Smooth muscle cell (in vitro differentiated cells): ENCODE results near the gene RTRAF. TPM values are rescaled to one million over a fixed set of nuclear protein-coding genes. Genes with fewer than 3 reads are reported as not detected.
A peak's percentile ranks its signal among the peaks of the same experiment; 100 is the strongest.

Experiments used
- DNase-seq: peaks from one replicate; lab custom pipeline; 2025; ENCODE audit not compliant: unreplicated experiment; lab: John Stamatoyannopoulos, UW
- H2AFZ ChIP-seq: fragments of 200-600 bp; sonication (generic); 2 replicates; pipeline ENCODE4 v1.6.0; 2016; ENCODE audit warnings: antibody characterized with exemption, low read depth, mild to moderate bottlenecking
- H3F3A ChIP-seq: fragments of 200-600 bp; sonication (generic); 2 replicates; pipeline ENCODE4 v1.6.0; 2017; ENCODE audit warnings: antibody characterized with exemption, low read depth
- H3K27ac ChIP-seq: fragments of 200-600 bp; sonication (generic); 2 replicates; pipeline ENCODE4 v1.5.1; 2016; ENCODE audit warnings: low read depth, mild to moderate bottlenecking
- H3K27me3 ChIP-seq: fragments of 200-600 bp; sonication (generic); 2 replicates; pipeline ENCODE4 v1.6.1; 2016; ENCODE audit warnings: low read depth, mild to moderate bottlenecking
- H3K36me3 ChIP-seq: fragments of 200-600 bp; sonication (generic); 2 replicates; pipeline ENCODE4 v1.5.1; 2016; ENCODE audit warnings: low read depth
- H3K4me1 ChIP-seq: fragments of 200-600 bp; sonication (generic); 2 replicates; pipeline ENCODE4 v1.5.1; 2016; ENCODE audit warnings: low read depth
- H3K4me2 ChIP-seq: fragments of 200-600 bp; sonication (generic); 2 replicates; pipeline ENCODE4 v1.6.0; 2016; ENCODE audit warnings: mild to moderate bottlenecking
- H3K4me3 ChIP-seq: fragments of 200-600 bp; sonication (generic); 2 replicates; pipeline ENCODE4 v1.5.1; 2016; ENCODE audit warnings: mild to moderate bottlenecking
- H3K79me2 ChIP-seq: fragments of 200-600 bp; sonication (generic); 2 replicates; pipeline ENCODE4 v1.6.0; 2016; ENCODE audit warnings: low read depth, mild to moderate bottlenecking
- H3K9ac ChIP-seq: fragments of 200-600 bp; sonication (generic); 2 replicates; pipeline ENCODE4 v1.6.0; 2016; ENCODE audit warnings: low read depth
- H3K9me3 ChIP-seq: fragments of 200-600 bp; sonication (generic); replicated peaks from 2 replicates; pipeline ENCODE4 v1.5.1; 2016; ENCODE audit warnings: low read depth
- H4K20me1 ChIP-seq: fragments of 200-600 bp; sonication (generic); 2 replicates; pipeline ENCODE4 v1.6.0; 2016; ENCODE audit warnings: low read depth
- WGBS: methylation state at CpG from one replicate; pipeline ENCODE4 v1.1.7; 2016; ENCODE audit warnings: low lambda C conversion rate; 5-methylcytosine and 5-hydroxymethylcytosine counted together
- polyA plus RNA-seq: library from polyadenylated mRNA; unstranded; fragments of >200 nt; fragmentation: Nextera tagmentation; extraction: Ambion mirVana; gene quantifications from 2 replicates; pipeline ENCODE4 v1.2.1, GENCODE V29; 2016
- total RNA-seq: library from RNA; depleted of rRNA; stranded (reverse); fragments of >200 nt; gene quantifications from 2 replicates; pipeline ENCODE4 v1.2.3, GENCODE V29; 2014
- TF ChIP-seq, protein P1 (sequence below): fragments of 200-600 bp; sonication (generic); IDR thresholded peaks from 2 replicates; pipeline ENCODE4 v1.5.1; 2017; ENCODE audit warnings: borderline replicate concordance, mild to moderate bottlenecking, antibody characterized with exemption; ENCODE audit not compliant: insufficient read depth, poor library complexity, severe bottlenecking

Gene RTRAF
- total and polyA plus RNA-seq, 2 experiments from 2014 or later = 163 to 218 TPM

DNA sequence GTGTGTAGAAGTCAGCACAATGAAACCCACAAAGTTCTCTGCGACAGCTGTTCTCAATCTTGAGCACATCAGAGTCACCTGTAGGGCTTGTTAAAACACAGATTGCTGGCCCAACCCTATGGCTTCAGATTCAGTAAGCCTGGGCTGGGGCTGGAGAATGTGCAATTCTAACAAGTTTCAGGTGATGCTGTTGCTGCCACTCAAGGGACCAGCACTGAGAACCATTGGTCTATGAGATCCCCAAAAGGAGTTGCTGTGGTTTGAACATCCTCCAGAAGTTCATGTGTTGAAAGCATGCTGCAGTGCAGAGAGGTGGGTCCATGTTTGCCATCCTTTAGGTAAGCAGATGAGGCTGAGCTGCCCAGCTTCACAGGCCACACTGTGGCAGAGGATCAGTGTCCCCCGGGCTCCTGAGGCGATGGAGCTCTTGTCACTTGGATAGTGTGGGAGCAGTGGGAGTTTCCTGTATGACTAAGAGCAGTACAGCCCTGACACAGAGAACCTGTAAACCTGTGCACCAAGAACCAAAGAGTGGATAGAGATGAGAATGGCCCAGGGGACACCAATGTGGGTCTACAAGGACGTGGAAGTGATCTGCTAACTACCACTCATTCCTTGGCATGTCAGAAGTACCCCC is 8.0 kb upstream of the RTRAF start:
- Histone ChIP-seq H3K9me3 (no peaks in the 10 kb centered on the region), H3K4me2 (no peak overlapping the region), H3F3A (peaks cover 11% of the 10 kb centered on the region), H3K4me1 (no peaks in the 10 kb centered on the region), H3K36me3 (no peaks in the 10 kb centered on the region), H2AFZ (no peak overlapping the region), H3K9ac (no peak overlapping the region), H3K27ac (no peak overlapping the region), H3K79me2 (no peaks in the 10 kb centered on the region), H4K20me1 (no peaks in the 10 kb centered on the region), H3K4me3 (no peak overlapping the region), H3K27me3 (no peaks in the 10 kb centered on the region)
- TF ChIP-seq, protein P1, sequence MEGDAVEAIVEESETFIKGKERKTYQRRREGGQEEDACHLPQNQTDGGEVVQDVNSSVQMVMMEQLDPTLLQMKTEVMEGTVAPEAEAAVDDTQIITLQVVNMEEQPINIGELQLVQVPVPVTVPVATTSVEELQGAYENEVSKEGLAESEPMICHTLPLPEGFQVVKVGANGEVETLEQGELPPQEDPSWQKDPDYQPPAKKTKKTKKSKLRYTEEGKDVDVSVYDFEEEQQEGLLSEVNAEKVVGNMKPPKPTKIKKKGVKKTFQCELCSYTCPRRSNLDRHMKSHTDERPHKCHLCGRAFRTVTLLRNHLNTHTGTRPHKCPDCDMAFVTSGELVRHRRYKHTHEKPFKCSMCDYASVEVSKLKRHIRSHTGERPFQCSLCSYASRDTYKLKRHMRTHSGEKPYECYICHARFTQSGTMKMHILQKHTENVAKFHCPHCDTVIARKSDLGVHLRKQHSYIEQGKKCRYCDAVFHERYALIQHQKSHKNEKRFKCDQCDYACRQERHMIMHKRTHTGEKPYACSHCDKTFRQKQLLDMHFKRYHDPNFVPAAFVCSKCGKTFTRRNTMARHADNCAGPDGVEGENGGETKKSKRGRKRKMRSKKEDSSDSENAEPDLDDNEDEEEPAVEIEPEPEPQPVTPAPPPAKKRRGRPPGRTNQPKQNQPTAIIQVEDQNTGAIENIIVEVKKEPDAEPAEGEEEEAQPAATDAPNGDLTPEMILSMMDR = no peak
- DNase-seq = no peak
- WGBS = 96% methylated on average over 4 of the region's 4 CpGs

- 74% methylated on average over 1 of the region's 1 CpG for WGBS
These were observed 1.1 kb upstream of the RTRAF start for GRCh38 chr14:51988221-51988620.

GRCh38 chr14:51990488-51990887 is 1.1 kb downstream of the RTRAF start:
- Histone ChIP-seq H4K20me1 (peaks cover 10% of the 10 kb centered on the region), H3K36me3 (peaks cover 15% of the 10 kb centered on the region), H3K27me3 (no peaks in the 10 kb centered on the region), H3K9ac (peak overlapping the region; percentile 93), H3K79me2 (peaks cover 42% of the 10 kb centered on the region), H3K9me3 (no peaks in the 10 kb centered on the region), H3K27ac (peak overlapping the region; percentile 63), H3K4me2 (peak overlapping the region; percentile 91), H2AFZ (no peak overlapping the region), H3K4me3 (peak overlapping the region; percentile 95), H3F3A (no peaks in the 10 kb centered on the region), H3K4me1 (peaks cover 22% of the 10 kb centered on the region)
- 83% methylated on average over 3 of the region's 3 CpGs for WGBS
- DNase-seq = no peak
- TF ChIP-seq, protein P1 = no peak

More at GRCh38 chr14:51988221-51988620, 1.1 kb upstream of the RTRAF start:
- Histone ChIP-seq H3K9me3 (no peaks in the 10 kb centered on the region), H4K20me1 (peaks cover 8% of the 10 kb centered on the region), H3K4me3 (peak overlapping the region; percentile 95), H3K27me3 (no peaks in the 10 kb centered on the region), H3K4me2 (peak overlapping the region; percentile 91), H2AFZ (no peak overlapping the region), H3K36me3 (peaks cover 9% of the 10 kb centered on the region), H3K27ac (no peak overlapping the region), H3K9ac (no peak overlapping the region), H3K79me2 (peaks cover 37% of the 10 kb centered on the region), H3F3A (no peaks in the 10 kb centered on the region), H3K4me1 (peaks cover 22% of the 10 kb centered on the region)
- no peak for DNase-seq
- TF ChIP-seq, protein P1 = no peak
